GM21367 (cell line): ENCODE results near the gene VAV2.
"Not testable (repeated sequence)": the region's sequence is repeated elsewhere in the genome, so short reads cannot be mapped to it uniquely, and the experiment has no call there.

ENCODE experiments used
- ATAC-seq: cut with Tn5 transposase; IDR thresholded peaks from one replicate; pipeline ENCODE4 v1.9.1; 2021; ENCODE audit not compliant: unreplicated experiment

The VAV2 gene

DNA sequence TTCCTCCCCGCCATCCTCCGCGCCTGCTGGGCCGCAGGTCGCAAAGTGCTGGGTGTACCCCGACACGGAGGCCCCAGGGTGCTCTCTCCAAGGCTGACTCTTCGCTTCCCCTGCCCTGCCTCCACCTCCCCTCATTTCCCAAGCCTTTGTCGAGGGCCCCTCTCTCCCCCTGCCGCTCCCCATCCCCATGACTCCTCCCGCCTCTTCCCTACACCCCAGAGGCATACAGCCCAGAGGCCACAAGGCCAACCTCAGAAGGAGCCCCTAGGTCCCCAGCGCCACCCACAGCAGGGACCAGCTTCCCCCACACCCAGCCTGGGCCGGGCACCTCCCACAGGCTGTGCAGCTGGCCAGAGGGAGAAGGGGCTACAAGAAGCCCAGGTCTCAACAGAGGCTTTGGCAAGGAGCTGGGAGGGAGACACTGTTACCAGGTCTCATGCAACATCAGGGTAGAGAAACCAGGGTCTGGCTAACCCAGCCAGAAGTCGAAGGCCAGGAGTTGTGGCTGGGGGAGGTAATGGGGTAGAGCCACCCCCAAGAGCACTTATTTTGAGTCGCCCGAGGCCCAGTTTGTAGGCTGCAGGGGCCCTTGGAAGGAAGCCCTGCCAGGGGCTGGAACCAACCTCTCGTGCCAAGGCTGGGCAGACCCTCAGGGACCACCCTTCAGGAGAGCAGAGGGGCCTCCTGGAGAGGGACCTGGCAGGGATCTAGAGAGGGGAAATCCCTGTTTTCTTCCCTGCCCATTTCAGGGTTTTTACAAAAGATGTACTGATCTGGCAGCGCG lies 229.4 kb downstream of the VAV2 start:
- no peak for ATAC-seq

DNA sequence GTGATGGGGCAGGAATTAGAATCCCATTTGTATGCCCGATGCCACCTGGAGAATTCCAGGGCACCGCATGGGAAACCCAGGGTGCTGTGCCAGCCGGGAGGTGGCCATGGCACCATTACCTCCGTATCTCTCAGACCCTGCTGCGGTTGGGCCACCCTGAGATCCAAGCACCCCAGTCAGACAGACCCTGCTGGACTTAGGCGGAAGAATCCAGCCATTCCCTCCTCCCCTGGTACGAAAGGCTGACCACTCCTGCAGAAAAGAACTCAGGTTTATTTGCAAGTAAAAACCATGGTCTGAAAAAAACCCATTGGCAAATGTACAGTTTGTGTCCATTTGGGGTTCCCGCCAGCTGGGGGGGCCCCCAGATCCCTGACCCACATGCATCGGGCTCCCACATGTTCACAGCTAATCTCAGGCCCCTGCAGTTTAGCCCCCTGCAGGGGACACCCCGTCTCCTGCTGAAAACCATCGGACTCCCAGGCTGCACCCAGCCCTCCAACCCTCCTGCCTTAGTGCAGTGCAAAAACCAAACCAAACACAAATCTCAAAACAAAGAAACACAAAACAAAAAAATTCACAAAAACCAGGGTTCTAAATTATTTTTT lies 230.4 kb downstream of the VAV2 start:
- ATAC-seq: no peak

DNA sequence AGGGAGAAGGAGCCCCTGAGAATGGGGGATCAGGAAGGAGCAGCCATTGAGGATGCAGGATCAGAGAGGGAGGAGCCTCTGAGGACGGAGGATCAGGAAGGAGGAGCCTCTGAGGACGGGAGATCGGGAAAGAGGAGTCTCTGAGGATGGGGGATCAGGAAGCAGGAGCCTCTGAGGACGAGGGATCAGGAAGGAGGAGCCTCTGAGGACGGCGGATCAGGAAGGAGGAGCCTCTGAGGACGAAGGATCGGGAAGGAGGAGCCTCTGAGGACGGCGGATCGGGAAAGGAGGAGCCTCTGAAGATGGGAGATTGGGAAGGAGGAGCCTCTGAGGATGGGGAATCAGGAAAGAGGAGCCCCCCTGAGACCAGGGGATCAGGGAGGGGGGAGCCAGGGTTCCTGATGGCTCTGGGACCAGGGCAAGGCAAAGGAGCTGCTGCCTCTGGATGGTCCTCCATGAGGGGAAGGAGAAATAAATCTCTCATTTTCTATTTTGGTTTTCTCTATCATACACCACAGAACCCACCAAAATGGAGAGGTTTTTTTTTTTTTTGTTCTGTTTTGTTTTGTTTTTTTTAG lies 231.3 kb downstream of the VAV2 start:
- no peak for ATAC-seq

DNA sequence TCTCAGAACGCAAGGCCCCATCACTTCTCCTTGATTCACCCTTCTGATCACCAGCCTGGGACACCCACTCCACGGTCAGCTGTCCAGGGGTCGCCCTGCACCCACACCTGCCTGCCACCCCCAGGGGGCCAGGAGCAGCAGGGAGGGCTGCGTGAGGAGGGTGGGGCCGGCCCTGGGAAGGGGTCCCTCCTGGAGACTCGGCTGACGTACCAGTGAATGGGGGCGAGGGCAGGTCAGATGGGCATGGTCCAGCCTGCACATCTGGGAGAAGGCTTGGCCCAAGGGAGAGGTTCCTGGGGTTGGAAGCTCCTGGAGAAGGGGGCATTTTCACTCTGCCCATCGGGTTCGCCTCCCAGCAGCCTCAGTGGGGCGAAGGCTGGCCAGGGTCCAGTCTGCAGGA lies 232.2 kb downstream of the VAV2 start:
- no peak for ATAC-seq

DNA sequence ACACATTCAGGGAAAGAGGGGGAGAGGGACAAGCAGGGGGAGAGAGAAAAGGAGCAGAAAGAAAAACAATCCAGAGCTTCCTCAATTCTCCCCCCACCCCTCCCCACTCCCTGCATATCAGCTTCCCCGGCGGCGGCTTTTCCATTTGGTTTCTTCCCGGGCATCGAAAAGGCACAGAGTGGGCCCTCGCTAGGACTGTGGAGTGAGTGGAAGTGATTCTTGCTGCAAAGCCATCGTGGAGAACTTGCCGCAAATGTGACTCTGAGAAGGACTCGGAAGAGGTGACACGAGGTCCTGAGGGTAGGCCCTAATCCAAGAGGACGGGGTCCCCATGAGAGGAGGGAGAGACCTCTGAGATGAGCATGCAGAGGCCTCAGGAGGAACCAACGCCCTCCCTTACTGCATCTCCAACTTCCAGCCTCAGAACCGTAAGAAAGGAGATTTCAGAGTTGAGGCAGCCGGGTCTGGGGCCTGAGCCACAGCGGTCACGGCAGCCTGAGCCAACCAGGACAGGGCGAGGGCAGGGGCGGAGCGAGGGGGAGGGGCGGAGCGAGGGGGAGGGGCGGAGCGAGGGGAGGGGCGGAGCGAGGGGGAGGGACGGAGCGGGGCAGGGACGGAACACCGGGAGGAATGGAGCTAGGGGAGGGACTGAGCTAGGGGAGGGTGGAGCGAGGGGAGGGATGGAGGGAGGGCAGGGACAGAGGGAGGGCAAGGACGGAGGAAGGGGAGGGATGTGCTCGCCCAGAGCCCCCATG lies 232.8 kb downstream of the VAV2 start:
- ATAC-seq: no peak

DNA sequence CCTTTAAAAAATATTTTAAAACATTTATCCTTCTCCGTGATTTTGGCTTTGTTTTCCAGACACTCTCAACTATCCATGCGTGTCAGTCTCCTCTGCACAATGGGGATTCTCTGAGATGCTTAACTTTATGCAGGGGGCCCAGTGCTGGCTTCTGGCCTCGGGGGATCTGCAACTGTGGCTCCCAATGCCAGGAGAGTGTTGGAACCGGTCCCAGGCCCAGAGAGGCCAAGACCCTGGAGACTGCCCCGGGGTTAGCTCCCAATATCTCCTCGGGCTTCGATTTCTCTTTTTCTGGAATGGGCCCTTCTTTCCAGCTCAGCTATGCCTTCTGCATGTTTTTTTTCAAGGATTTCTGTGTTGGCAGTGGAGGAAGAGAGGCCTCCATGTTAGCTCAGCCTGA lies 233.9 kb downstream of the VAV2 start:
- ATAC-seq: no peak

DNA sequence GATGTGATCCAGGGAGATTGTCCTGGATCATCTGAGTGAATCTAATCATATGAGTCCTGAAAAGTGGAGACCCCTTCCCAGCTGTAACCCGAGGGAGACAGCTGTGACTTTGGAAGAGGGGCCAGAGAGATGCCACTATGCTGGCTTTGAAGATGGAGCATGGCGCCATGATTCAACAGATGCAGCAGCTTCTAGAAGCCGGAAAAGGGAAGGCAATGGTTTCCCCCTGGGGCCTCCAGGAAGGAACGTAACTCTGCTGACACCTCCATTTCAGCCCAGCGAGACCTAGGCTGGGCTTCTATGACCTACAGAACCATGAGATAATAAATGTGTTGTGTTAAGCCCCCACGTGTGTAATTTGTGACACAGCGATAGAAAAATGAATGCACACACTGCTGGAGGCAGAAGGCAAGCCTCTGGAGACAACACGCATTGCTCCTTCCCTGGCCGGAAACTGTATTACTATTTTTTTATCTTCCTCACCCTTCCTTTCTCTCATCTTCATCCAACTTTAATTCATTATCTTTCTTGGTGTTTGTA lies 237.4 kb downstream of the VAV2 start:
- ATAC-seq: no peak

DNA sequence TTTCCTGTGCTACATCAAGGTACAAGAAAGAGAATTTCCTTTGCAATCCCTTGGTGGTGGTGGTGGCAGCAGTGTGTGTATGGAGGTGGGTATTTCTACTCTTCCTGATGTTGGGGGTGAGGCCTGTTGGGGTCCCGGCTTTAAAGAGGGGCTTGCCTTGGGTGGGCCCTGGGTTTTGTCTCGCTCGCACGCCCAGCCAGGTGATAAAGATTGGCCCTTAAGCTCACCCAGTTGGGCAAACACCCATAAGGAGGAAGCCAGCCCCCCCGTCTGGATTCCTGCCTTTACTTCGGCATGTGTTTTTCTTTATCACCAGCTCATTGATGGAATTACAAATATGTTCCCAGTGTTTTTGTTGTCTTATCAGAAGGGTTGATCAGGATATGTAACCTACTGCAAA lies 237.9 kb downstream of the VAV2 start:
- no peak for ATAC-seq

DNA sequence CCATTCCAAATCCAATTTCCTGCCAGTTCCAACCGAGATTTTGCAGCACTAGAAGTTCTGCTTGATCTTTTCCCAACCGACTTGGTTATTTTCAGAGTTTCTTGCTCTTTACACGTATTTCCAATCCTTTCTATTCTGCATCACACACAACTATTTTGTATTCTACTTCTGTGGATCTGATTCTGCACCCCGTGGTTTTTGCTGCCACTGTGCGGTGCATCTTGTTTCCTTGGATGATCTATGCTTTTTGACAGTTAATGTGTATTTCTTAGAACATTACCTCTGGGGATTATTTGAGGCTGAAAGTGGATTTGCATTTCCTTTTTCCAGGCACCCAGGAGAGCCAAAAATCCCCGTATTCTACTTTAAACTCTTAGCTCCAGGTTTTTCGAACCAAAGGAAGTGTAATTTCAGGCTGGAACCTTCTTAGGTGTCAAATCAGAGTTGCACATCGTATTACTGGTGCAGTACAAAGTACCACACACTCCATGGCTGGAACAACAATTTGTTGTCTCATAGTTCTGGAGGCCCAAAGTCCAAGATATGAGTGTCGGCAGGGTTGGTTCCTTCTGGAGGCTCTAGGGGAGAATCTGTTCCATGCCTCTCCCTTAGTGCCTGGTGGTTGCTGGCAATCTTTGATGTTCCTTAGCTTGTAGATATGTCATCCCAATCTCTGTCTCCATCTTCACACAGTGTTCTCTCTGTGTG lies 239.2 kb downstream of the VAV2 start:
- ATAC-seq: no peak

DNA sequence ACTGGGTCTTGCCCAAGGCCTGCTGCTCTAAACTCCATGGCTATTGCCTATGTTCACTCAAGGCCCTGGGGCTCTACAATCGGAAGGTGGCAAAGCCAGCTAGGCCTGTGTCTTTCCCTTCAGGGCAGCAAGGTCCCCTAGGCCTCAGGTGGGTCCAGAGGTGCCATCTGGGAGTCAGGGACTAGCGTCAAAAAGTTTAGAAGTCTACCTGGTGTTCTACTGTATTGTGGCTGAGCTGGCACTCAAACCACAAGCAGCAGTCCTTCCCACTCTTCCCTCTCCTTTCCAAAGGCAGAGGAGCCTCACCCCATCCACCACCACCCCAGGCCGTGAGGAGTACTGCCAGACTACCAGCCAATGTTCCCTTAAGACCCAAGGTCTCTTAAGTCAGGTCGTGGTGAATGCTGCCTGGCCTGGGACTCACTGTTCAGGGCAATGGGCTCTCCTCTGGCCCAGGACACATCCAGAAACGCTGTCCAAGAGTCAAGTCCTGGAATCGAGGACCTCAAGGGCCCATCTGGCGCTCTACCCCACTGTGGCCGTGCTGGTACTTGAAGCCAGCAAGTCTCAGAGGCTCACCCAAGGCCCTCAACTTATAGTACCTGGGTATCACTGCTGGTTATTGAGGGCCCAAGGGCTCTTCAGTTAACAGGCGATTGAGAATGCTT lies 241.0 kb downstream of the VAV2 start:
- ATAC-seq: no peak

DNA sequence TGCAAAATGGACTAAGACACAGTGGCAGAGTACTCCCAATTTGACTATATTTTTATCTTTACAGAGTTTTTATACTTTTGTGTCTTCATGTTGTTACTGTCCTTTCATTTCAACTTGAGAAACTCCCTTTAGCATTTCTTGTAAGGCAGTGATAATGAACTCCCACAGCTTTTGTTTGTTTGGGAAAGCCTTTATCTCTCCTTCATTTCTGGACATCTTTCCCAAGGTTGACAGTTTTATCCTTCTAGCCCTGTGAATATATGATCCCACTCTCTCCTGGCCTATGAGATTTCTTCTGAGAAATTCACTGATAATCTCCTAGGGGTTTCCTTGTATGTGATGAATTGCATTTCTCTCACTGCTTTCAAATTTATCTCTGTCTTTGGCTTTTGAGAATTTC lies 244.8 kb downstream of the VAV2 start:
- ATAC-seq: no peak

DNA sequence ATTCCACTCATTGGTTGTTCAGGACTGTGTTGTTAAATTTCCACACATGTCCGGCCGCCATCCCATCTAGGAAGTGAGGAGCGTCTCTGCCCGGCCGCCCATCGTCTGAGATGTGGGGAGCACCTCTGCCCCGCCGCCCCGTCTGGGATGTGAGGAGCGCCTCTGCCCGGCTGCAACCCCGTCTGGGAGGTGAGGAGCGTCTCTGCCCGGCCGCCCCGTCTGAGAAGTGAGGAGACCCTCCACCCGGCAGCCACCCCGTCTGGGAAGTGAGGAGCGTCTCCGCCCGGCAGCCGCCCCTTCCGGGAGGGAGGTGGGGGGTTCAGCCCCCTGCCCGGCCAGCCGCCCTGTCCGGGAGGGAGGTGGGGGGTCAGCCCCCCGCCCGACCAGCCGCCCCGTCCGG lies 247.6 kb downstream of the VAV2 start:
- not testable (repeated sequence) for ATAC-seq

DNA sequence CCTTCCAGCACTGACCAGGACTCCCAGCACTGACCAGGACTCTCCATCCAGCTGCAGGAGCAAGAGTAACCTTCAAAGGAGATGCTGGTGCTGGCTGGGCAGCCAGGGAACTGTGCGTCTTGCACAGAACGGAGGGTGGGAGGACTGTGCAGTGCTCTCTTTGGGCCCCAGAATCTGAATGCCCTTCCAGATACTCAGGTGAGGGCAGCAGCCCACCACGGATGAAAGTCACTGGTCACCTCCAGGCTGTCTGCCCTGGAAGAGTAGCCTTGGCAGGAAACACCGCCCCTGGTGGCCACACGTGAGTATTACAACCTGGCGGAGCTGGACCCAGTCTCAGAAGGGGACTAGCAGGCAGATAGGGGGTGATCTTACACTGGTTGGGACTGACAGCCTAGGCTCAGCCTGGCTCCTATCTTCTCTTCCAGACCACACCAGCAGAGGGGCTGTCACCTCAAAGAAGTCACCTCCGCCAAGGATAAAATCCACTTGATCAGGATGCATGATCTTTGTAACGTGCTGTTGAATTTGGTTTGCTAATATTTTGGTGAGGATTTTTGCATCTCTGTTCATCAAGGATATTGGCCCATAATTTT lies 249.2 kb downstream of the VAV2 start:
- peak; percentile 55 for ATAC-seq

DNA sequence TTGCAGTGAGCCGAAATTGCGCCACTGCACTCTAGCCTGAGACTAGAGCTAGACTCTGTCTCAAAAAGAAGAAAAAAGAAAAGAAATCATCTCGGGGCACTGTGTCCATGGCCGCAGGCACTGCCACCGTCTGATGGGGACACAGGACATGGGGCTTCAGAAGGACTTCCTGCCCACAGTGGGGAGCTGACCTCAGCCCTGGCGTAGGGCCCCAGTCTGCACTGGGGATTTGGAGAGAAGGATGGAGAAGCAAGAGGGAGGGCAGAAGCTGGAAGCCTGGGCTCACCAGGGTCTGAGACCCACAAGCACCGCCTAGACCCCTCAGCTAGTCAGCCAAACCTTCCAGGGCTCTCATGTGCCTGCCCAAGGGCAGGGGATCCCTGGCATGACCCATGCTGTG lies 249.9 kb downstream of the VAV2 start:
- no peak for ATAC-seq

DNA sequence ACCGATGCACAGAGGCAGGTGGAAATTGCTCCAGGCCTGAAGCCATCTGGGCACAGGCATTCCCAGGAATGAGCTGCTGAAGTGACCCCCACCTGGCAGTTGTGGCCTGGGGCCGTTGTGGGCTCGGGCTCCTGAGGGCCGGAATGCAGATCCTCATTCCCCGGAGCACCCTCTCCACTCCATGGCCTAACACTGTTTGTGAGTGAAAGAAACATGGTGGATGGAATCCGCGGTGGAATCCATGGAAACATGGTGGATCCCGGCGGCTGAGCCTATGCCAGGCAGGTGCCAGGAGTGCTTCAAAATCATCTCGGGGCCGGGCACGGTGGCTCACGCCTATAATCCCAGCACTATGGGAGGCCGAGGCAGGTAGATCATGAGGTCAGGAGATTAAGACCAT lies 250.4 kb downstream of the VAV2 start:
- no peak for ATAC-seq

DNA sequence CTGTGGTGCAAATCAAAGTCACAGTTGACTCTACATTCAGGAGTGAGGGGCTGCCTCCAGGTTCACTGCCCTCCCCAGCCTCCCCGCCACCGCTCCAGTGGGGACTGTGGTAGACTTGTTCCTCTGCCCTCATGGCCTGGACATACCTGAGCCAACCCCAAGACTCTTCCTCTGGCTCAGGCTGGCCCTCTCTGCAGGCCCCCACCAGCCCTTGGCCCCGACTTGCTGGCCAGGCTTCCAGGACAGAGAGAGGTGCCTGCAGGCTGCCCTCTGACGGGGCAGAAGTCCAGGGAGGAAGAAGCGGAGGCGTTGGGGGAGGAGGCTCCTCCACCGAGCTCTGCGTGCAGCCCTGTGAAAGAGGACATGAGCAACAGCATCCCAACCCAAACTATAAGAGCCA lies 251.2 kb downstream of the VAV2 start:
- no peak for ATAC-seq

DNA sequence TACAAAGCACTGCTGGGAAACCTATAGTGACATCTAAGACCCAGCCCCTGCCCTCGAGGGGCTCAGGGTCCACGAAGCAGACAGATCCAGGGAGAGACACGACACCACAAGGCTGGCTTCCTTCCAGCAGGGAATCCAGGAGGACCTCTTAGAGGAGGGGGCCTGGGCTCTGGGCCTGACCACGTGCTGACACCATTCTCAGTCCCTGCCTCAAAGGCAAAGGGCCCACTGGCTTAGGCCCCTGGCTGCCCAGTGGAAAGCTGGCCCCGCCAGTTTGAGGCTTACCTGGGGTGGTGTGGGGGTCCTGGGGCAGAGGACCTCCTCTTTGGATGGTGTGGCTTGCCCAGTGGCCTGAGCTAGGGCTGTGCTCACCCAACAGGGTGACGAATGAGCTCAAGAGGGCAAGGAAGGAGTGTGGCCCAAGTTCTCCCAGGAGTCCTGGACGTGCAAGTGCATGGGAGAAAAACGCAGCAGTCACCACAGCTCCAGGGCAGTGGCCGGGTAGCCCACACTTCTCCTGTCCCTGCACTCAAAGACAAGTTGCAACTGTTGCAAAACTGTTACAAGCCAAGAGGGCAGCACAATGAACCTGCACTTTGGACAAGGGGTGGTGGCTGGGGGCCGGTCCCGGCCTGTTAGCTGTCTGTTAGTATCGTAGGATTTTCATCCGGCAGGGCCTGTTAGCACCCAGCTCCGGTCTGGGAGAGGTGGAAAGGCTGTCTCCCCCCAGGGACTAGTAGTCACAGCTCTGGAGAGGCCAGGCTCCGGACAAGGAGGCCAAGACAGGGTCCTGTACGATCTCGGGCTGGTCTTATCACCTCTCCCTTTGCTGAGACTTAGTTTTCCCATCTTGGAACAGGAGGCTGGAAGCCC lies 252.5 kb downstream of the VAV2 start:
- ATAC-seq: no peak

DNA sequence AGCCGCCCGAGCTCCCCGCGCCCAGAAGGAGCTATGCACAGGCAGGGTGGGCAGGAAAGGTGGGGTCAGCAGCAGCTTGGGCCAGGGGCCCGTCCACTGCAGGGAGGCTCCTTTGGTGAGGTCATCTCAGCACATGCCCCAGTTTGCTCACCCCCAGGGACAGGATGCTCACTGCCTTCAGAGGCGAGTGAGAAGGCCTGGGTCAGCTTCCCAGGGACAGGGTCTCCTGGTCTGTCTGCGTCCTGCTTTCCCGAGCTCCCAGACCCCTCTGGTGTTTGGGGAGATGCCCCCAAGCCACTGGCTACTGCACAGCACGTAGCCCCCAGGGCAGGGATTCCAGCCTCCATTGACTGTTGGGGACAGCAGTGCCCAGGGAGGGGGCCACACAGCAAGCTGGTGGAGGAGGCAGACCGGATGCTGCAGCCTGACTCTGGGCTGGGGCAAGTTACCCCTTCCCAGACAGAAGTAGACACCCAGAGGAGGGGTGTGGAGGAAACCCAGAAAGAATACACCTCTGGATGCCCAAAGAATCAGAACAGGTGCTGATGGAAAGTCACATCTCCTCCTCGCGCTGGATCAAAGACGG lies 253.4 kb downstream of the VAV2 start:
- ATAC-seq: no peak
